Stomach (tissue), 4 donors: ENCODE data around the gene TNNT1.

Experiments
- CTCF ChIP-seq, 7 experiments: fragments of 450-650 bp in 4 of 7; fragments of 200-600 bp in 3 of 7; sonication (generic) in 3 of 7; IDR thresholded peaks; one replicate each; pipeline ENCODE4 v1.5.1; 2016 to 2019; ENCODE audit warnings: antibody characterized with exemption in 7 of 7, control low read depth in 2 of 7, mild to moderate bottlenecking in 1 of 7
- EP300 ChIP-seq: sonication (generic); formaldehyde crosslinking; IDR thresholded peaks from one replicate; pipeline ENCODE4 v1.6.1; 2017; ENCODE audit warnings: antibody characterized with exemption
- POLR2A ChIP-seq, 4 donors: fragments of 450-650 bp; IDR thresholded peaks; one replicate each; pipeline ENCODE4 v1.6.1; 2016; ENCODE audit warnings: antibody characterized with exemption in 4 of 4, control low read depth in 2 of 4, mild to moderate bottlenecking in 1 of 4, moderate library complexity in 1 of 4

GRCh38 chr19:55087542-55087901 is 61.5 kb downstream of the TNNT1 start:
- TF ChIP-seq POLR2A (IDR thresholded peaks at IDR 0.05) (no peak), CTCF (IDR thresholded peaks at IDR 0.05) (no peak), EP300 (no peak)
